DND-41 (cell line): ENCODE data around the gene HOXD8.

ENCODE experiments used
- EZH2 ChIP-seq: IDR thresholded peaks from 3 replicates; pipeline ENCODE4 v1.6.1; 2012; ENCODE audit warnings: borderline replicate concordance, low read depth, mild to moderate bottlenecking, moderate library complexity, low read length, inconsistent platforms; ENCODE audit not compliant: severe bottlenecking
- TF ChIP-seq, protein P1 (sequence below): IDR thresholded peaks from 2 replicates; pipeline ENCODE4 v1.5.1; 2012; ENCODE audit warnings: borderline replicate concordance, low read length, moderate library complexity, mild to moderate bottlenecking; ENCODE audit not compliant: poor library complexity, severe bottlenecking; ENCODE audit errors: extremely low read depth

DNA sequence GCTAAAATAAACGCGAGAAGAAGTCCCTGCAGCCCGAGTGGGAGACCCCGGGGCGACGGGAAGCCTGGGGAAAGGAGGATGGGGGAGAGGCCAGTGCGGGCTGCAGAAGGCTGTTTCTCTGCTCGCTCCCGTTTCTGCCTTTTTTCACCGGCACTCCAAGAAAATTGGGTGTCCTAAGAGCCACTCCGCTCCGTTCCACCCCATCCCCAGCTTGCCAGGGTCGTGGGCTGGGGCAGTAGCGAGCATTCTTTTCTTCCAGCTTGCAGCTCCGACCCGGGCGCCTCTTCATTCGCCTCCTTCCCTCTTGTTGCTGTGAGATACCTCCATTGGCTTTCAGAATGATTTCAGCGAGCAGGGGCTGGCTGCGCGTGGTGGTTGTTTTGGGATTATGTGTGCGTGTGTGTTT is 28.7 kb downstream of the HOXD8 start:
- no peak for TF ChIP-seq EZH2
- TF ChIP-seq, protein P1, sequence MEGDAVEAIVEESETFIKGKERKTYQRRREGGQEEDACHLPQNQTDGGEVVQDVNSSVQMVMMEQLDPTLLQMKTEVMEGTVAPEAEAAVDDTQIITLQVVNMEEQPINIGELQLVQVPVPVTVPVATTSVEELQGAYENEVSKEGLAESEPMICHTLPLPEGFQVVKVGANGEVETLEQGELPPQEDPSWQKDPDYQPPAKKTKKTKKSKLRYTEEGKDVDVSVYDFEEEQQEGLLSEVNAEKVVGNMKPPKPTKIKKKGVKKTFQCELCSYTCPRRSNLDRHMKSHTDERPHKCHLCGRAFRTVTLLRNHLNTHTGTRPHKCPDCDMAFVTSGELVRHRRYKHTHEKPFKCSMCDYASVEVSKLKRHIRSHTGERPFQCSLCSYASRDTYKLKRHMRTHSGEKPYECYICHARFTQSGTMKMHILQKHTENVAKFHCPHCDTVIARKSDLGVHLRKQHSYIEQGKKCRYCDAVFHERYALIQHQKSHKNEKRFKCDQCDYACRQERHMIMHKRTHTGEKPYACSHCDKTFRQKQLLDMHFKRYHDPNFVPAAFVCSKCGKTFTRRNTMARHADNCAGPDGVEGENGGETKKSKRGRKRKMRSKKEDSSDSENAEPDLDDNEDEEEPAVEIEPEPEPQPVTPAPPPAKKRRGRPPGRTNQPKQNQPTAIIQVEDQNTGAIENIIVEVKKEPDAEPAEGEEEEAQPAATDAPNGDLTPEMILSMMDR = no peak
